ENCODE data around the gene COBL.

DNA sequence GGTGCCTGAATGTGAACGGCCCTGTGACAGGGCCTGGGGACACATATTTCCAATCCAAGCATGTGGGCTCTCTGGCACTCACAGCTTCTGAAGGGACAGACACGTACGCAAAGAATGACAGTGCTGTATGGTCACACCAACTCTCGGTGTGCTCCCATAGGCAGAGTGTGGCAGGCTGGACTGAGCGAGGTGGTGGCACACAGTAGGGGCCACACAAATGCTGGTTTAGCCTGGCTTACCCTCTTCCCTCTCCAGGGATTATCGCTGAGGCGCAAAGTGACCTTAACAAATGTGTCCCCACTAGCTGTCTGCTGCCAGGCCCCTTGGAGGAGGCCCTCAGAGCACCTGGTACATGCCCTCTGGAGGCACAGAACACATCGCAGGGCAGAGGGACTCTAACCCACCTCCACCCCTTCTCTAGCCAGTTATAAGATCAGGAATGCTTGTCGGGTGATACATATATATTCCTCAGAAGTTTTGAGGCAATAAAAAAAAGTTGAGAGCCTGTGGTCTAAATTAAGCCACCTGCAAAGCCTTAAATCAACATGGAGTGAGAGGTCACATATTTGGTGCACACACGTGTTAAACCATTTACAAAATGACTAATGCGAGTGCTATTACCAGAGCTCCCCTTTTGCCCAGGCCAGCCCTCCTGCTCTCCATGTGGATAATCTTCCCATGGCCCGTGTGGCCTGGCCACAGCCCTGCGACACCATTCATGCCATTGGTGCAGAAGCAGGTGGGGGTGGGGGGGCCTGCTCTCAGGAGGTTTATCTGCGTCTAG is 271.1 kb downstream of the COBL start:
- no peak for TF ChIP-seq POLR2A (IDR thresholded peaks at IDR 0.05)
- TF ChIP-seq, protein P1, sequence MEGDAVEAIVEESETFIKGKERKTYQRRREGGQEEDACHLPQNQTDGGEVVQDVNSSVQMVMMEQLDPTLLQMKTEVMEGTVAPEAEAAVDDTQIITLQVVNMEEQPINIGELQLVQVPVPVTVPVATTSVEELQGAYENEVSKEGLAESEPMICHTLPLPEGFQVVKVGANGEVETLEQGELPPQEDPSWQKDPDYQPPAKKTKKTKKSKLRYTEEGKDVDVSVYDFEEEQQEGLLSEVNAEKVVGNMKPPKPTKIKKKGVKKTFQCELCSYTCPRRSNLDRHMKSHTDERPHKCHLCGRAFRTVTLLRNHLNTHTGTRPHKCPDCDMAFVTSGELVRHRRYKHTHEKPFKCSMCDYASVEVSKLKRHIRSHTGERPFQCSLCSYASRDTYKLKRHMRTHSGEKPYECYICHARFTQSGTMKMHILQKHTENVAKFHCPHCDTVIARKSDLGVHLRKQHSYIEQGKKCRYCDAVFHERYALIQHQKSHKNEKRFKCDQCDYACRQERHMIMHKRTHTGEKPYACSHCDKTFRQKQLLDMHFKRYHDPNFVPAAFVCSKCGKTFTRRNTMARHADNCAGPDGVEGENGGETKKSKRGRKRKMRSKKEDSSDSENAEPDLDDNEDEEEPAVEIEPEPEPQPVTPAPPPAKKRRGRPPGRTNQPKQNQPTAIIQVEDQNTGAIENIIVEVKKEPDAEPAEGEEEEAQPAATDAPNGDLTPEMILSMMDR (IDR thresholded peaks at IDR 0.05), result no peak

Measured in right lobe of liver (tissue), 4 donors.